PC-9 (cell line): Measurements from ENCODE around the gene DDIT4.

ENCODE experiments used
- EZH2 ChIP-seq: fragments of 200-600 bp; sonication (generic); IDR thresholded peaks from 2 replicates; pipeline ENCODE4 v1.8.0; 2017; ENCODE audit warnings: antibody characterized with exemption, low read depth
- TF ChIP-seq, protein P1 (sequence below): fragments of 200-600 bp; sonication (generic); conservative IDR thresholded peaks from 2 replicates; pipeline ENCODE4 v1.6.1; 2017; ENCODE audit warnings: mixed run types, antibody characterized with exemption, mild to moderate bottlenecking, moderate library complexity

DNA sequence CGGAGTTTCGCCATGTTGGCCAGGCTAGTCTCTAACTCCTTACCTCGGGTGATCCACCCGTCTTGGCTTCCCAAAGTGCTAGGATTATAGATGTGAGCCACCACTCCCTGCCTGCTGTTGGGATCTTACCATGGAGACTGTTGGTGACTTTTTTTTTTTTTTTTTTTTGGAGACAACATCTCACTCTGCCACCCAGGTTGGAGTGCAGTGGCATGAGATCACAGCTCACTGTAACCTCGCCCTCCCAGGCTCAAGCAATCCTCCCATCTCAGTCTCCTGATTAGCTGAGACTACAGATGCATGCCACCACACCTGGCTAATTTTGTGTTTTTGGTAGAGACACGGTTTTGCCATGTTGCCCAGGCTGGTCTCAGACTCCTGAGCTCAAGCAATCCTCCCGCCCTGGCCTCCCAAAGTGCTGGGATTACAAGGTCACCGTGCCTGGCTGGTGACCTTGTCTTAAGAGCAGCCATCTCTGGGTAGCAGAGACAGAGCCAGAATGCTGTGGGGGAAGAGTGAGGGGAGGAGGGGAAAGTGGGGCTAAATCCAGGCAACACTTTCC, 32.0 kb upstream of the DDIT4 start:
- TF ChIP-seq, protein P1, sequence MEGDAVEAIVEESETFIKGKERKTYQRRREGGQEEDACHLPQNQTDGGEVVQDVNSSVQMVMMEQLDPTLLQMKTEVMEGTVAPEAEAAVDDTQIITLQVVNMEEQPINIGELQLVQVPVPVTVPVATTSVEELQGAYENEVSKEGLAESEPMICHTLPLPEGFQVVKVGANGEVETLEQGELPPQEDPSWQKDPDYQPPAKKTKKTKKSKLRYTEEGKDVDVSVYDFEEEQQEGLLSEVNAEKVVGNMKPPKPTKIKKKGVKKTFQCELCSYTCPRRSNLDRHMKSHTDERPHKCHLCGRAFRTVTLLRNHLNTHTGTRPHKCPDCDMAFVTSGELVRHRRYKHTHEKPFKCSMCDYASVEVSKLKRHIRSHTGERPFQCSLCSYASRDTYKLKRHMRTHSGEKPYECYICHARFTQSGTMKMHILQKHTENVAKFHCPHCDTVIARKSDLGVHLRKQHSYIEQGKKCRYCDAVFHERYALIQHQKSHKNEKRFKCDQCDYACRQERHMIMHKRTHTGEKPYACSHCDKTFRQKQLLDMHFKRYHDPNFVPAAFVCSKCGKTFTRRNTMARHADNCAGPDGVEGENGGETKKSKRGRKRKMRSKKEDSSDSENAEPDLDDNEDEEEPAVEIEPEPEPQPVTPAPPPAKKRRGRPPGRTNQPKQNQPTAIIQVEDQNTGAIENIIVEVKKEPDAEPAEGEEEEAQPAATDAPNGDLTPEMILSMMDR = no peak
- TF ChIP-seq EZH2 = no peak
